HG02981 (cell line): ENCODE results near the gene TMEFF2.

ENCODE experiments used
- ATAC-seq: cut with Tn5 transposase; IDR thresholded peaks from one replicate; pipeline ENCODE4 v1.9.1; 2021; ENCODE audit warnings: mild to moderate bottlenecking, moderate library complexity; ENCODE audit not compliant: unreplicated experiment

The TMEFF2 gene

GRCh38 chr2:192194866-192195547 lies at the start of gene TMEFF2:
Gene TMEFF2, minus strand, starts transcription at chr2:192194933. Its CDS starts 409 bp downstream, at chr2:192194524.
- ATAC-seq = peak; percentile 50

- no peak for ATAC-seq
Observed at GRCh38 chr2:192243488-192243887, 48.8 kb upstream of the TMEFF2 start.

DNA sequence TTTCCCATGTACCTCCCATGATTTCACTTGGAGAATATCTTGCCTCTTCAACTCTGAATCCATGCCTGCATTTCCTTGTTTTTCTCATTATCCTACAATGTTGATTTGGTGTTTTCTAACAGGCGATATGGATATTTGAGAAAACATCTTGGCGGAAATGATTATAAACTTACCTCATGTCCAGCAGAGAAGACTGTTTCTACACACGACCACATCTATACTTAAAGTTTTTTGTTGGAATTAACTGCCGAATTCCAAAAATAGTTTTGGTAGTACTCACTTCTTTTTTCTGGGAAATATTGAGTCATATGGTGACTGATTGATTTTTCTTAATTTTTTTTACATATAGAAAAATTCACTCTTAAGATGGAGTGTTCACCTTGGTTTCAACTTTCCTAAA lies 41.4 kb upstream of the TMEFF2 start:
- ATAC-seq = no peak

DNA sequence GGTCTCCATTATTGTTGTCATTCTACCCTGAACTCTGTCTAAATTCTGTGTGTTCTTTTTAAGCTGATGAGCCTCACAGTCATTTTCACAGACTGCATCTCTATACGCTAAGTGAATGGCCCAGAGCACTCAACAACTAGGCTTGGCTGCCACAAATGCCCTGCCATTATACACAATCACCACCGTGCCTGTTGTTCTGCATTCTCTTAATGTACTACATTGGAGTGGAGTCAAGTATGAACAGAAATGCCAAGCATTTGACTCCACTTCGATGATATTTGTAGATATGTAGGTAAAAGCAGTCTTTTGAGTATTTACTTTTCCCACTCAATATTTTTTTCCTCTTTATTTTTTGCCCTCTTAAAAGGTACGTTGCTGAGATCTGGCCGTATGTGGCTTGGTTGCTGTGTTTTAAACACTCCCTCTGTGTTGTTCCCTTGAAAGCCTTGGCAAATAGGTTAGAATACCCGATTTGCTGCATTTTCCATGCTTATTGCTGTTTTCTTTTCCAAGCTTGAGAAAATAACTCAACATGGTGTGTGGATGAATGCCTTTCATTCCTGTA lies 36.2 kb upstream of the TMEFF2 start:
- ATAC-seq = no peak

DNA sequence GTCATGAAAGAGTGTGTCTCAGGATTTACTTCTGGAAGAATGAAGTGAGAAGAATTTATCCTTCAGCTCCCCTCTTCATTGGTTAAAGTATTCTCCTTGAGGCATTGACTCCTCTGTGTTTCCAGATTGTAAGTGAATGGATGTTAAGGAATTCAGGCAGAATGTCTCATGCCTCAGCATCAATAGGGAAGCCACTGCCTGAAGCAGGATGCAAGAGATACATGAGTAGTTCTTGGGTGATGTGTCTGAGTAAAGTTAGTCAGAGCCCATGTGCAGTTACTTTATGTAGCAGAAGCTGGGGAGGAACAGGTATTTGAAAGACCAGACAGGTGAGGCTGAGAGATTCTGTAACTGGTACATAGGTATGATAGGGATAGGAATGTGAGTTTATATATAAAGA lies 34.0 kb upstream of the TMEFF2 start:
- ATAC-seq = no peak

DNA sequence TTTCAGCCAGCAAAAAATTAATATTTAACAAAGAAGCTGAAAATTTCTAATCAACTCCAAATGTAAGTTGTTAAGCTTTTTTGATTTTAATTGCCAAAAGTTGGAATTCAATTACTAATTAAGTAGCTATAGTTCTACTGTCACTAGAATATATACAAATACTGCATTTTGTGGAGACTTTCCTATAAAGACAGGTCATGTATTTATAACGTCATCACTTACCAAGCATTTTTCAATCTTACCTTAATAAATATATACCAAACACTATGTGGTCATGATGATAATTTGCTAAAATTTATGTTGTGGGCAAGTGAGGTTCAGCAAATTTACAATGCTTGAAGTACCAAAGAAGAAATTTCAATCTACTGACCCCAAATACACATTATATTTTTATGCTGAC lies 24.2 kb upstream of the TMEFF2 start:
- ATAC-seq = no peak

DNA sequence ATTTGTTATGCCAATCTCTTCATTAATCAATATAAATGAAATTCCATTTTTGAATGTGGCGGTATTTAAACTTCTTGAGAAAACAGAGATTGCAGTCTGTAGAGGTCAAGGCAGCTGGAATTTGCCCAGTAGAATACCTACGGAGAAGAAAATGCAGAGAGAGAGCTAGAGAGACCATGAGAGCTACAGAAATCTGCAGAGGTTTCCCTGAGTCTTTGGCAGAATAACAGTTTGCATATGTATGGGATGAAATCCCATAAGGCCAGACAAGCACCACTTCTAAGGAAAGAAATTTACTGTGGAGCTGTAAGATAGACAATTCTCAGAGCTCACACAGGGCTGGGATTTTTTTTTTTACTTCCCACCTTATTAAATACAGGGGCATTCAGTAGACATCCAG lies 23.6 kb upstream of the TMEFF2 start:
- no peak for ATAC-seq

DNA sequence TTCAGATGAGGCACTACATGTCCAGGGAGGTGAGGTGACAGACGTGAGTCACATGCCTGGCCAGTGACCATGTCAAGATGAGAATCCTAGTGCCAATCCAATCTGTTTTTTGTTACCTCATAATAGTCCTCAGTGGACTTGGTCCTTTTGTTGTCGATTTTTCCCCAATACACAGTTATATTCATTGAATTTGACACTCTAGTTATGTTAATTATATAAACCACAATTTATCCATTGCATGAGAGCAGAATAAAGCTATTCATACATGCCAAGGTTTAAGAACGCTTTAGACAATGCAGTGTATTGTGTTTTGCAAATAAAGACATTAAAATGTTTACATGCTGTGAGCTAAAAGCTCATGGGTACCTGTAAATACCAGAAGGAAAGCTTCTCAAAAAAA lies 21.6 kb upstream of the TMEFF2 start:
- ATAC-seq = no peak

DNA sequence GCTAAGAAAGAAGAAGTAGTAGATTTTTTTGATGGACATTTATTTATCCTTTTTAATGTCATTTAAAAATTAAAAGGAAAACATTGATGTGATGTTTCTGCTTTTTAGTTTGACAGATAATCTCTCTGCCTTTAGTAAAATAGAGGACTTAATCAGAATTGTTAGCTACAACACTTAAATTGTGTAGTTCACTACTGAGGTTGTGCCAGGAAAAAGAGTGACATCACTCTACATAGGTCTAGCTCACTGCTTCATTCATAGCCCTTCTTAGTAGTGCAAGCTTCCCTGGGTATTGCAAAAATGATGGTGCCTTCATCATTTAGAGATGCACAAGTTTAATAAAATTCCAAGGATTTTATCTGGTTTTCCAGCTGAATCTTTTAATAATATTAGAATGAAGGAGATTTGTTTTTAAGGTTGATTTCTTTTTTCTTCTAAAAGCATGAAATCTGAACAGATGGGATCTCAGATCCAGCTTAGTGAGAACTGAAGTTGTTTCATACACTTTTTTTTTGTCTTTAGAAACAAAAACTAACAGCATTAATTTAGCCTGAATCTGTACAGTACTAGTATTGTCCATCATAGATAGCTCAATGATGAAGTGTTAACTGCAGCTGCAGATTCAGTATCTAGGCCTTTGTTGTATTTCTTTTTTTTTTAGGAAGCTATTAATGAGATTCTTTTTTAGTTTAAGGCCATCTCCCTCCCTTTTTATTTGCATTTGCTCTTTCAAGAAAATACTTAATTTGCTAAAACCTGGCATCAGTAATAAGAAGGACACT lies 20.6 kb upstream of the TMEFF2 start:
- ATAC-seq = no peak

DNA sequence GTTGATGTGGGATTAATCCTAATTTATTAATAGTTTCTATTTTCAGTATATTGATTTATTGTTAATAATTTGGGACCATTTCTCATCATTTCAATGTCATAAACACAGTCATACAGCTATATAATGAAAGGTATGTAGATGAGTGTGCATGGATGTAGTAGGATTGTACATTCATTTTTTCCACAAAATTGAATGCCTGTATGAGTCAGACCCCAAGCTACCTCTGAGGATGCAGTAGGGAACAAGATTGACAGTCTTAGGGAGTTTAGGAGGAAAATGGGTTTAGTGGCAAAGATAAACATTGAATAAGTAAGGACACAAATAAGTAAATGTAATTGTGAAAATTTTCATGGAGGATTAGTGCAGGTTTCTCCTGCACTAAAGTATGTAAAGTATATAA lies 14.1 kb upstream of the TMEFF2 start:
- no peak for ATAC-seq

- ATAC-seq = no peak
Observed at GRCh38 chr2:192206399-192206798, 11.7 kb upstream of the TMEFF2 start.

GRCh38 chr2:192203876-192204275 lies 9.1 kb upstream of the TMEFF2 start:
- no peak for ATAC-seq

DNA sequence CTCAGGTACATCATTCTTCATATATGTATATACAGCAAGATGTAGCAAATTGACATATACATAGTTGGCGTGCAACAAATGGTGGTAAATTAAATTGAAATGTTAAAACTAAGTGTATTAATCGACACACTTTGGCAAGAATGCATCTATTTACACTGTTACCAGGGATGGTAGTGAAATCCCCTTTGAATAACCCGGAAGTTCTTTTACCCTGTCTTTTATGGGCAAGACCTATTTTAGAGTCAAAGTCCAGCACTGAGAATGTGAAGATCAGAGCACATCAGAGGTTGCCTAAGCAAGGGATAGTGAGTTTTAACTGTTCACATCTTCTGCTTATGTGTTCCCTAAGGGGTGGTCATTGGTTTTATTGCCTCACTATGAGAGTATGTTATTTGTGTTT lies 7.6 kb upstream of the TMEFF2 start:
- no peak for ATAC-seq

DNA sequence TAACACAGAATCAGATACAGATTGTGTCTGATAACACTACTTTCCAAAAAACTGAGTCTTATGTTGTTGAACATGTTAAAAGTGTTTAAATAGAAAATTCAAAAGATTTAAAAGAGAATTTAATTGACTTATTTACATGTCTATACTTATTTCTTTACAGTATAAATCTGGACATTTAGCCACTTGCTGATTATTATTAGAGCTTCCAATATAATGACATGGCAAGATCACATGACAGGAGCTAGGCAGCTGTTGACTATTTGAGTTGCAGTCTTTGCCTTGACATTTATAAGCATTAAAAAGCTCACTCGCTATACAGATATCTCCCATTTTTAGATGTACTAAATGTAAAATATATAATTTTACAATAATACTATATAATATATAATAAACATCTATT lies 6.4 kb upstream of the TMEFF2 start:
- no peak for ATAC-seq

DNA sequence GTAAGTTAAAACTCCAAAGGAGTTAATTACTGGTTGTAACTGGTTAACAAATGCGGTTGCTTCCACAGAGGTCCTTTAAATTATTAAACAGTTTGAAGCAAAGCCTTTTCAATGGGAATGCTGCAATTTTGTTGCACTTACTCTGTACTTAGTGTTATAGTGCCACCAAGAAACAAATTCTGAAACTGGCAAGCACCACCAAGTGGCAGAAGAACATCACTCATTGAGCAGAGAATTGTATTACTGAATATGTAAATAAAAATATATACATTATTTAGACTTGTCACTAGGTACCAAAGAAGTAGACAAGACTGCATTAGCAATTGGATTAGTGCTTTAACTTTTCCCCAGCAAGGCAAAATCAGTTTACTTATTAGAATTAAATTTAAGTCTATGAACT lies 2.6 kb upstream of the TMEFF2 start:
- no peak for ATAC-seq

- no peak for ATAC-seq
Observed at GRCh38 chr2:192196421-192197194, 1.9 kb upstream of the TMEFF2 start.

DNA sequence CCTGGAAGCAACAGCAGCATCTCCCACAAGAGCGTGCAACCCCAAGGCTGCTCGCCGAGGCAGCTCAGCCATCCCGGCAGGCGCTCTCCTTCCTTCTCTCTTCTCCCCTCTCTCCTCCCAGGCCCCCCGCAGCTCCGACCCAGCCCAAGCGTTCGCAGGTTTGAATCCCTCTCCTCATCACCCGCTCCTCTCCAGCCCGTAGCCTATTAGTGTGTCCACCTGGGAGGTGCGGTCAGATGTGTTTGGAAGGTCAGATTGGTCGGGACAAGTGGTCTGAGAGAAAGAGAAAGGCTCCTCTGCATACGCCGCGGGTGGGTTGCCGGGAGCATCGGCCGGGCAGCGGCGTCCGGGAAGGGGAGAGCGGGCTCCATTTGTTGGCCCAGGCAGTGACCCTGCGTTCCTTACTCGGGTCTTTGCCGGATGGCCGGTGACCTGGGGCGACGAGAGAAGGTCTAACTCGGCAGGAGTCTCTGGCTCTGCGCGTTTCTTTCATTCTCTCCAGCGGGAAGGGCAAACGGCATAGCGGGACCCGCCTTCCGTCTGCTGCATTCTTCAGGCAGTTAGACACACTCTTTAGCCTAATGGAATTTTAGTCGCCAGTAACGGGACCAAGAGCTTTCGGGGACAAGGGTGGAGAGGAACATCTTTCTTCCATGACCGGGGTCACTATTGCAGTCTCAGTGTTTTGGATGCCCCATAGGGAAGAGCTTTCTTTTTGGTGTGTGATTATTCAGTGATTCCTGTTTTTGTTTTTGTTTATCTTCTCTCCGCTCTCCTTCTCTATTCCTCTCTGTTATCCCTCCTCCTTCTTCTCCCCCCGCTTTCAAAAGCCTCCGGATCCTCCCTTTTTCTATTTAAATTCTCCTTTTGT lies 1.1 kb upstream of the TMEFF2 start:
- peak; percentile 24 for ATAC-seq

DNA sequence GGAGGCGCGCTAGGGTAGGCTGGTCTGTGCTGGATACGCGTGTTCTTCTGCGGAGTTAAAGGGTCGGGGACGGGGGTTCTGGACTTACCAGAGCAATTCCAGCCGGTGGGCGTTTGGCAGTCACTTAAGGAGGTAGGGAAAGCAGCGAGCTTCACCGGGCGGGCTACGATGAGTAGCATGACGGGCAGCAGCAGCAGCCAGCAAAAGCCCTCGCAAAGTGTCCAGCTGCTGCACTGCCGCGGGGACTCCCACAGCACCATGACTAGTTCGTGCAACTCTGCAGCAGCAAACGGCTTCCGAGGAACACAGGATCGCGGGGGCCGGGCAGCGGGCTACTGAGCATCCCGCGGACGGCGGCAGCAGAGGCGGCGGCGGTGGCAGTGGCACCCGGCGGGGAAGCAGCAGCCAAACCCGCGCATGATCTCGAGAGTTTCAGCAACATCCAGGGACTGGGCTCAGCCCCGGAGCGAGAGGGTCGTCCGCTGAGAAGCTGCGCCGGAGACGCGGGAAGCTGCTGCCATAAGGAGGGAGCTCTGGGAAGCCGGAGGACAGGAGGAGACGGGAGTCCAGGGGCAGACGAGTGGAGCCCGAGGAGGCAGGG lies 368 bp downstream of the TMEFF2 start:
- ATAC-seq = peak; percentile 4

GRCh38 chr2:192190474-192190873 lies 4.3 kb downstream of the TMEFF2 start:
- ATAC-seq = no peak

DNA sequence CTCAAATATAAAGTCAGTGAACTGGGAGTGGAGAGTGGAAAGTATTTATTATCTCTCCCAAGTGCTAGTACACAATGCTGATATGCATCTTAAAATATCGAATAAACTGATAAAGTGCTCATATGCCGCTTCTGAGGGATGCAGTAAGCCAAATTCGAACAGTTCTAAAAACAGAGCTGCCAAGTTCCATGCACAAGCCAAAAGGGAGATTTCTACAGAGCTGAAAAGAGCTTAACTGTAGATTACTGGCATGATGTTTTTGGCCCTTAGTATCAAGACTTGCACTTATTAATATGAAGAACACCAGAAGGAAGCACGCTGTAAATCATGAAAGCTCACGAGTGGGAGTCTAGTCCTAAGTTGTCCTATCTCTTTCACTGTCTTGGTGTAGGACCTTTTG lies 7.9 kb downstream of the TMEFF2 start:
- no peak for ATAC-seq
